NK-92 (cell line): ENCODE results near the gene NNMT.

Source experiments
- DNase-seq: peaks from one replicate; lab custom pipeline; 2025; ENCODE audit not compliant: unreplicated experiment; lab: John Stamatoyannopoulos, UW

Gene NNMT

GRCh38 chr11:114295676-114296604 is at the start of gene NNMT:
Gene NNMT, plus strand, starts transcription at chr11:114296399. Its CDS starts 158 bp downstream, at chr11:114296557.
- DNase-seq: no peak

- DNase-seq: no peak
Observed at GRCh38 chr11:114247070-114247789, 49.0 kb upstream of the NNMT start.

- DNase-seq: no peak
Observed at GRCh38 chr11:114250180-114250579, 46.0 kb upstream of the NNMT start.

- DNase-seq: no peak
Observed at GRCh38 chr11:114250993-114251814, 45.0 kb upstream of the NNMT start.

GRCh38 chr11:114251815-114252337 is 44.3 kb upstream of the NNMT start:
- DNase-seq: no peak

- no peak for DNase-seq
Observed at GRCh38 chr11:114252767-114253166, 43.4 kb upstream of the NNMT start.

GRCh38 chr11:114253771-114254170 is 42.4 kb upstream of the NNMT start:
- no peak for DNase-seq

GRCh38 chr11:114254571-114255146 is 41.5 kb upstream of the NNMT start:
- no peak for DNase-seq

GRCh38 chr11:114255289-114255688 is 40.9 kb upstream of the NNMT start:
- no peak for DNase-seq

GRCh38 chr11:114256176-114256966 is 39.8 kb upstream of the NNMT start:
- no peak for DNase-seq

GRCh38 chr11:114256967-114257286 is 39.3 kb upstream of the NNMT start:
- DNase-seq: no peak

- DNase-seq: no peak
Observed at GRCh38 chr11:114257621-114258558, 38.3 kb upstream of the NNMT start.

GRCh38 chr11:114258696-114259095 is 37.5 kb upstream of the NNMT start:
- no peak for DNase-seq

- DNase-seq: no peak
Observed at GRCh38 chr11:114259124-114259526, 37.1 kb upstream of the NNMT start.

GRCh38 chr11:114259551-114259983 is 36.6 kb upstream of the NNMT start:
- DNase-seq: no peak

- DNase-seq: no peak
Observed at GRCh38 chr11:114260077-114260476, 36.1 kb upstream of the NNMT start.

- no peak for DNase-seq
Observed at GRCh38 chr11:114260483-114260882, 35.7 kb upstream of the NNMT start.

GRCh38 chr11:114261791-114262190 is 34.4 kb upstream of the NNMT start:
- DNase-seq: no peak
